ACHN (cell line): ENCODE measurements around the gene ABCG1.

Experiments used
- DNase-seq: peaks from one replicate; pipeline ENCODE4 v3.0.0-alpha.2; 2015
- in situ Hi-C: cut with HindIII; loops from 2 replicates; pipeline ENCODE4 v1.10.0; 2017; ENCODE audit warnings: low sequenced_read_pairs, low pct_ligation_motif_present, low pct_unique_long_range_greater_than_20kb

ABCG1 gene

DNA sequence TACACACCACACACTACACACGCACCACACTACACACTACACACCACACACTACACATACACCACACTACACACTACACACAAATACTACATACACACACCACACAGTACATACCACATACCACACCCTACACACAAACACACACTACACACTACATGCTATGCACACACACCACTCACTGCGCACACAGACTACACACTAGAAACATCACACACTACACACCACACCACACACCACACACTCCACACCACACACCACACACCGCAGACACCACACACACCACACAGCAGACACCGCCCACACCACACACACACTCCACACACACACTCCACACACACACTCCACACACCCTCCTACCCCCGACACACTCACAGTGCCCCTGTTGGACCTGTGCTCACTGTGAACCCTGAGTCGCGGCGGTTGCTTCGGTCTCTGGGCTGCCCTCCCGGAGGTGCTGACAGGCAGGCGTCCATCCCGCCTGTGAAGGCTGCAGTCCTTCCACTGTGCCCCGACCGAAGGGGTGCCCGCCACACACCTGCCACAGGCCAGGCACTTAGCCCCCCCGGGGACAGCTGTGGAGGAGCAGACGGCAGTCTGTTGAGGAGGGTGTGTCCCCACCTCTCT is 74.8 kb downstream of the ABCG1 start:
- DNase-seq, result no peak
- in situ Hi-C loops, result no loop called here

DNA sequence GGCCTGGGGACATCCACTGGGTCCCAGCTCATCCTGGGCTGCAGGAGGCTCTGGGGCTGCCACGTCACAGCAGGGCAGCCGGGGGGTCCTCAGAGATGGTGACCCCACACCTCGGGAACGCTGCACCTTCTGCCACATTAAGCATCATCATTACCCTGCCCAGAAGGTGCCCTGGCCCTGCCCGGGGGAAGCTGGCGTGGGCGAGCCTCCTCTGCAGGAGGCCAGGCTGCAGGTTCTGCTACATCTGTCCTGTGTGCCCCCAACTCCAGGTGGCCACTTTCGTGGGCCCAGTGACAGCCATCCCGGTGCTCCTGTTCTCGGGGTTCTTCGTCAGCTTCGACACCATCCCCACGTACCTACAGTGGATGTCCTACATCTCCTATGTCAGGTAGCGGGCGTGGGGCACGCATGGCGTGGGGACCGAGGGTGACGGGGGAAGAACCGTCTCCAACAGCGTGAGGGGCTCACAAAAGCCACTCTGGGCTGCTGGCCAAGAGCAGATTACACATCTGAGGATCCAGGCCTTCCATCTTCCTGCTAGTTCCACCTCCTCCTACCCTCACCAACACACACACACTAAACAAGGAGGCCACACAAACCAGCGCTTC is 75.4 kb downstream of the ABCG1 start:
- no peak for DNase-seq
- in situ Hi-C loops, result no loop called here

DNA sequence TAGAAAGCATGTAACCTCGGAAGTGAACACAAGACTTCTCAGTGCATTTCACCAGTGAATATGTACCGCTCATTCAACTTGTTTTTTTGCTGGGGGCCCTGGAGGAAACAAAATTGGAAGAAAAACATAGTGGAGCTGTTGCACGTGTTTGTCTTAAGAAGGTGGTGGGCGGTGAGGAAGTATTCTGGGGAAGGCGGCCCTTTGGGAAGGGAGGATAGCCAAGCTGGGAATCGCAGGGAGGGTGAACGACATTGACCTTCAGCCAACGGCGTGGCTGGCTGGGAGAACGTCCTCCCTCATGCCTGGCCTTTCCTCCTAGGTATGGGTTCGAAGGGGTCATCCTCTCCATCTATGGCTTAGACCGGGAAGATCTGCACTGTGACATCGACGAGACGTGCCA is 76.9 kb downstream of the ABCG1 start:
- no peak for DNase-seq
- in situ Hi-C loops, result no loop called here

DNA sequence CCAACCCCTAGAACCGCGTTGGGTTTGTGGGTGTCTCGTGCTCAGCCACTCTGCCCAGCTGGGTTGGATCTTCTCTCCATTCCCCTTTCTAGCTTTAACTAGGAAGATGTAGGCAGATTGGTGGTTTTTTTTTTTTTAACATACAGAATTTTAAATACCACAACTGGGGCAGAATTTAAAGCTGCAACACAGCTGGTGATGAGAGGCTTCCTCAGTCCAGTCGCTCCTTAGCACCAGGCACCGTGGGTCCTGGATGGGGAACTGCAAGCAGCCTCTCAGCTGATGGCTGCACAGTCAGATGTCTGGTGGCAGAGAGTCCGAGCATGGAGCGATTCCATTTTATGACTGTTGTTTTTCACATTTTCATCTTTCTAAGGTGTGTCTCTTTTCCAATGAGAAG is 77.6 kb downstream of the ABCG1 start:
- in situ Hi-C loops, result no loop called here
- no peak for DNase-seq

DNA sequence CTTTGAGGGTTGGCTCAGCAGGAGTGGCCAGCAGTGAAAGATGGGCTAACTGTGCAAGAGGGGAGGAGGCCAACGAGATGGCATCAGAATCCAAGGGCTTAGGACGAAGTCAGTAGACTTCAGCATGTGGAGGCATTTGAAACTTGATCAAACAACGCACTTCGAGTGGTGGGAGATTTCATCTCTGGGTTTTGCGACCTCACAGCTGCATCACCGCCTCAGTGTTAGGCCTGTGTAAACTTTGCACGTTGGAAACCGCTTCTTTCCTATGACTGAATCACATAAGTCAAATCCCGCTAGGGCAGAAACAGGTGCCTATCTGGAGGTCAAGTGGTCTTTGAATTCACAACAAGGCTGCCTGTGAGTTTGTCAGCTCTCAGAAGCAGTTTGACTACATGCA is 78.4 kb downstream of the ABCG1 start:
- in situ Hi-C loops, result no loop called here
- DNase-seq, result no peak

DNA sequence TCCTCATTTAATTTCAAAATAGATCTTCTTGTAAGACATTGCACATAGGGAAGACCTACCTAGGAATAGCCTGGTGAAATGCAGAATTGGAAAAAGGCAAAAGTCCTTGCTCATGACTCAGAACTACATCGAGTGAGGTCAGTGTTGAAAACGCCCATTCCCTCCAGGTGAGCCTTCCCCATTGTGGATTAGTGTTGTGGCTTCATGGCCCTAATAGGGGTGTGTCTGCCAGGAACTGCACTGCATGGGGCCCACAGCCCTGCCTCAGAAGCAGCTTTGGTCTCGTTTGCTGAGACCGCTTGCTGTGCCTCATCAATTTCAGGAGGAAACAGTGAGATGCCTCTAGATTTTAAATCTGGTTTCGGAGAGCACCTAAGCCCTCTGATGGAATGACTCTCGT is 79.3 kb downstream of the ABCG1 start:
- no peak for DNase-seq
- in situ Hi-C loops, result no loop called here

DNA sequence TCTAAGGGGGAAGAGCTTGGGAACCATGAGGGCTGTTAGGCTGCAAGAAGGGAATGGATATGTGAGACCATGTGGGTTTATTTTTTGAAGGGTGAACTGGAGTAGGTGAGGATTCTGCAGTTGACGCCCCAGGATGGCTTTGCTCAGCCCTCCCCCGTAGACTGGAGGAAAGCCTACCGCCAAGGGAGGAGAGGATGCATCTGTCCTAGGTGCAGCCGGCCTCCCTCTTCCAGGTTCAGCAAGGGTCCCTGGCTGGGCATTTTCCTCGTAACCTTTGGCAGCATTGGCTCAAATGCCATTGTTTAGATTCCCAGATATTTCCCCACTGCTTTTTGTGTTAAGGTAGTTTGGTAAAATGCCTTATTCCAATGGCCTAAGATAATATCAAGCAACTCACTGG is 79.7 kb downstream of the ABCG1 start:
- in situ Hi-C loops, result no loop called here
- no peak for DNase-seq

DNA sequence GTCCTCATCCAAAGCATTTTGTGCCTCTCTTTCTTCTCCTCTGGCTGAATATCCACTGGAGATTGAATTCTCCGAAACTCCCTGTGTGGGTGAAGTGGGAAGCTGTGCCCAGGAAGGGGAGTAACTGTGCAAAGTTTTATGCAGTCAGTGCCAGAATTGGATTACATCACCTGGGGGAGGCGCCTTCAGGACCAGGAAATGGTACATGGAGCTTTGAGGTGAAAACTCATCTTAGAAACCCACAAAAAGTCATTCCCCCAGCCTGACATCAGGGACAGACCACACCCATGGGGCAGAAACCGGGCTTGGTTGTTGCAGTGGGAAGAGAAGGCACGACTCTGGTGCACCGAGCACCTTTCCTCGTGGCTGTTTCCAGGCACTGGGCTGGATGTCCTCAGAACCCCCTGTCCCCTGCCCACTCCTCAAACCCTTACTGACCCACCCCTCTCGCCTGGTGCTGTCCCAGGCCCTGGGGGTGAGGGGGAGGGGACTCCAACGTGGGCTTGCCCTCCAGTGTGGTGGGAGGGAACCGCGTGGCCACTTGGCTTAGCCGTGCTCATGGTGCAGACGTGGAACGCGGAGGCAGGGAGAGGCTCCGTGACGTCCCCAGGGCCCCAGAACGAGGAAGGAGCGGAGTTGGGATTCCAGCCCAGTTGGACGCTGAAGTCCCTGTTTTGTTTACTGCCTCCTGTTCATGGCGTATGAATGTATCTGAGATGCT is 80.5 kb downstream of the ABCG1 start:
- in situ Hi-C loops, result no loop called here
- DNase-seq, result no peak

DNA sequence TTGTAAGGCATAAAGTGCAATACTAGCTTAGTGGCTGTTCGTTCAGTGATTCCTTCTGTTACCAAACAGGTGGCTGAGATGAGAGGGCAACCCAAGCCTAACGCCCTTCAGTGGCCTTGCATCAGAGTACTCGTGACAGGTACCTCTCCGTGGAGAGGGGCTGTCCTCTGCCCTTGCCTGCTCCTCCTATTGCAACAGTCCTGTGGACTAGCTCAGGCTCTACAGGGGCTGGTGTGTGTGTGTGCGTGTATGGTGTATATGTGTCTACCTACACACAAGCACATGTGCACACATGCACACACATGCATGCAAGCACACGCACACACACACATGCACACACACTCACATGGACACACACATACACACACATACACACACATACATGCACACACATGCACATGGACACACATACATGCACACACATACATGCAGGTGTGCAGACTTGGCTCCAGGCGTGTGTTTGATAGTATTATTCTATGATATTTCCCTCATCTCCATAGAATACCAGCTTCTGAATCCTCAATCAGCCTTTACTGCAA is 81.2 kb downstream of the ABCG1 start:
- DNase-seq, result no peak
- in situ Hi-C loops, result no loop called here

DNA sequence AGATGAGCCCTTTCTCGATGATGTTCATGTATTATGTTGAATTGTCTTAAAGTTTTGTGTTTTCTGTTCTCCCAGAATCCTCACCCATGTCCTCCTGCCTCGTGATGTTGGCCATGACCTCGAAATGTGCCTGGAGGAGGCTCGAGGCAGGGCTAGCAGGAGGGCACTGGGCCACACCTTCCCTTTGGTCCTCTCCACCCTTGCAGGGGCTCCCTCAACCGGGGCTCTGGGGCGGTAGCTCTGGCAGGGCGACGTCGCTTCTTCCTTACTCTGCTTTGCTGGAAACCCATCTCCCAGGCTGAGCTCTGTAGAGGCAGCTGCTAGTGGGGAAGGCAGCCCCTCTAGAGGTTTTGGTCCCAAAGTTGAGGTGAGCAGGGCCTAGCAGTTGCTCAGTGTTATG is 82.0 kb downstream of the ABCG1 start:
- in situ Hi-C loops, result no loop called here
- DNase-seq, result no peak

DNA sequence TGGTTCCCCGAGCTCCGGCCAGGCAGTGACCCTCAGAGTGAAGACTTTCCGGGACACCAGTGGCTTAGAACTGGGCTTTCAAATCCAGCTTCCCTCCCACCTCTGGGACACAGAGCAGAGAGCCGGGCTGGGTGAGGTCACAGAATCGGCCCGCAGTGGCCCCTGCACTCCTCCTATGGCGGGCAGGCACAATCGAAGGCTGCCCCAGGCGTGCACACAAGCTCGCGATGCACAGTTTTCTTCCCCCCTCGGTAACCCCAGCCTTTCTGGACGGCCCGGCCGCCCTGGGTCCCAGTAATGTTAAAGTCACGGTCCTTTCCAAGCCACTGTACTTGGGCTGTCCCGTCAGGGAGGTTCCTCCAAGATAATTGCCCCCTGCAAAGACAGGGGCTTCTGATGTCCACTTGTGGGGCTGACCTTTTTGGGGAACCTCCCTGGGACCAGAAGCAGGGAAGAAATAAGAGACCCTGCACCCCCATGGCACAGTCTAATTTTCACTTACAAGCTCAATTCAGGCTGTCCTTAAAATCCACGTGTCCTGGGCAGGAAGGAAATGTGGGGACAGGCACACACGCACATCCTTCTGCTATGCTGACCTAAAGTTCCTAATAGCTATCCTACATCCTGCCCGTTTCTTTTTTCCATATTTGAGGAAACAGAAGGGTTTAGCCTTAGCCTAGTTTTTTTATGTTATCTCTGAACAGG is 82.6 kb downstream of the ABCG1 start:
- no peak for DNase-seq
- in situ Hi-C loops, result no loop called here

DNA sequence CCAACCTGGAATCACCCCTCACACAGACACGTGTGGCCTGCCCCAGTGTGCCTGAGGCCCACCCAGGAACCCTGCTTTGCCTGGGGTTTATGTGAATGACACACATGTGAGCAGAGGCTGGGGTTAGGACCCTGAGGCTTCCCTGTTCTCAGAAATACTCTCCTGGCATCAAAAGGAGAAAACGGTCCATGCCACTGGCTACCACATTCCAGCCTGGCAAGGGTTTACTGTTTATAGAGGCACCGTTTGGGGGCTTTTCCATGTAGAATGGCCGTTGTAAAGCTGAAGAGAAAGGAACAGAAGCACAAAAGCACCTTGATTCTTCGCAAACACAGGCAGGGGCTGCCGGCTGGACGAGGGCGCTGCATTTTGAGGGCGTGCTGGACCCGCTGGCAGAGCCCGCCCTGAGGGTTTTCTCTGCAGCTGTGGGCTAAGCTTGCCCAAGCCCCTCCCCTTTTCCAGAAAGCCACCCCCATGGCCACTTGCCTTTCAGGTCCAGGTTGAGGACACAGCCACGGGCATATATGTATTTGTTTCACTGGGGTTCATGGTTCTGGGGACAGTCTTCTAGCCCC is 83.2 kb downstream of the ABCG1 start:
- DNase-seq, result no peak
- in situ Hi-C loops, result no loop called here

DNA sequence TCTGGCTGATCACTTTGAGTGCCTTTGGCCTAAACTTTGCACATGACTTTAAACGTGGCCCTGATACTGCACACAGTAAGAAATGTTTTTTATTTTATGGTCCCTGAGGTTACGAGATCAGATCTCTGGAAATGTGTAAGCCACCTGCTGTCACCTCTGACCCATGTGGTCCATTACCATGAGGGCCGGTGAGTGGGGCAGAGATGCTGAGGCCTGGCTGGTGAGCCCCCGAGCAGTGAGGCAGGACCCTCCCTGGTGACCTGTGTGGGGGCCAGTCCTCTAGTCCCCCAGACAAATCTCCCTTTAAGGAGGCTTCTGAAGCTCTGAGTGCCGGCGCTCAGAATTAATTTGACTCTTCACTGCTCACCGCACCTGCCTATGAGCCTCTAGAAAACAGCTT is 83.9 kb downstream of the ABCG1 start:
- DNase-seq, result no peak
- in situ Hi-C loops, result no loop called here

DNA sequence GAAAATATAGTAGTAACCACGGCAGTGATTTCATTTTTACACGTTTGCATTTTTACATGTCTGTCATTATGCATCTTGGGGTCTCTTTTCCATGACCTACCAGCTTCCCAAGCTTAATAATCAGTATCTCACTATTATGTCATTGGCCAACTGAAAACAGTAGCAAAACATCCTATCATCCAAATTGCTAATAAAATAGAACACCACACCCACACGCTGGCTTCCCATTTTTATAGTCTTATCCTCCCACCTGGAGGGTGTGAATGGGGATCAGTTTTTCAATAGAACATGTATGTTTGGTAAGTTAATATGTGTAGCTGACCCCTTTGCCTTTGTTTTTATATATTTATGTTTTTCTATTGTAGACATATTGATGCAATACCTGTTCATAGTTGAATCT is 84.5 kb downstream of the ABCG1 start:
- in situ Hi-C loops, result no loop called here
- DNase-seq, result no peak

DNA sequence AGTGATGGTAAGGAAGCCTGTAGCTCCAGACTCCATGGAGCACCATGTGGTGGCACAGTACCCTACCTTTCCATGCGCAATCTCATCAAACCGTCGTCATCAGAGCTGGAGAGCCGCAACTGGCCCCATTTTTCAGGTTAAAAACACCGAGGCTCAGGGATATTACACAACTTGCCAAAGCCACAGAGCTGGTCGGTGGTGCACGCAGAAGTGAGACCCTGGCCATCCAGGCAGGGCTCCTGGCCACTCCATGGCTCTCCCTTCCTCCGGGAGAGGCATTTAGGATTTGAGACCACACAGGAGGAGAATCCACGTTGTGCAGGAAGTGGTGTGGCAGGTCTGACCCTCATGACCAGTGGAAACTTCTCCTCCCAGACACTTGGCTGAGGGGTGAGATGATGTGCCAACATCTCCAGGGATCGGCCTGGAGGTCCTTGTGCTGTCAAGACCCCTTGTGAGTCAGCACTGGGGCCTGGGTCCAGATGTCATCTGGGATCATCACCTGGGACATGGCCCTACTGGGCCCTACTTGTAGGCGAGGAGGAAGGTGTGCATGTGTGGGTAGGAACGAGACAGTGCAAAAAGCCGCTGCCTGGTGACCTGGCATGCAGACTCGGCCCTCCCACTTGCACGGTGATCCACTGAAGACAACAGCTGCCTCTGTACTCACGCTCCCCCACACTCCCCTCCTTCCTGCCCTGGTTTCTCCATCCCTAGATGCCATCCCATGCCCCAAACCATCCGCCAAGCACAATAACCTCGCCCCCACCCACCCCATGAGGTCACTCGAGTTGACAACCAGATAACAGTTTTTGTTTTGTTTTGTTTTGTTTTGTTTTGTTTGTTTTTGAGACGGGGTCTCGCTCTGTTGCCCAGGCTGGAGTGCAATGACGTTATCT is 85.9 kb downstream of the ABCG1 start:
- no peak for DNase-seq
- in situ Hi-C loops, result no loop called here

DNA sequence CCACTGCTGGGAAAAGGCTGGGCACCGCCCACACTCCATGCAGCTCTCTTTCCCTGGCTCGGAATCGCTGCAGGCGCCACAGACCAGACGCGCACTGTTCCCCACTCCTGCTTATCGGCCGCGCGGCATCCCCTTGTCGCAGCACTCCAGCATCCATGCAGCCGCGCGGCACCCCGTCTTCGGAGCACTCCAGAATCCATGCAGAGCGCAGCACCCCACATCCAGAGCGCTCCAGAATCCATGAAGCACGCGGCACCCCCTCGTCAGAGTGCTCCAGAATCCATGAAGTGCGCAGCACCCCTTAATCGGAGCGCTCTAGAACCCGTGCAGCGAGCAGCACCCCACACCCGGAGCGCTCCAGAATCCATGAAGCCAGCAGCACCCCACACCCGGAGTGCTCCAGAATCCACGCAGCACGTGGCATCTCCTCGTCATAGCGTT is 86.8 kb downstream of the ABCG1 start:
- no peak for DNase-seq
- in situ Hi-C loops, result no loop called here

DNA sequence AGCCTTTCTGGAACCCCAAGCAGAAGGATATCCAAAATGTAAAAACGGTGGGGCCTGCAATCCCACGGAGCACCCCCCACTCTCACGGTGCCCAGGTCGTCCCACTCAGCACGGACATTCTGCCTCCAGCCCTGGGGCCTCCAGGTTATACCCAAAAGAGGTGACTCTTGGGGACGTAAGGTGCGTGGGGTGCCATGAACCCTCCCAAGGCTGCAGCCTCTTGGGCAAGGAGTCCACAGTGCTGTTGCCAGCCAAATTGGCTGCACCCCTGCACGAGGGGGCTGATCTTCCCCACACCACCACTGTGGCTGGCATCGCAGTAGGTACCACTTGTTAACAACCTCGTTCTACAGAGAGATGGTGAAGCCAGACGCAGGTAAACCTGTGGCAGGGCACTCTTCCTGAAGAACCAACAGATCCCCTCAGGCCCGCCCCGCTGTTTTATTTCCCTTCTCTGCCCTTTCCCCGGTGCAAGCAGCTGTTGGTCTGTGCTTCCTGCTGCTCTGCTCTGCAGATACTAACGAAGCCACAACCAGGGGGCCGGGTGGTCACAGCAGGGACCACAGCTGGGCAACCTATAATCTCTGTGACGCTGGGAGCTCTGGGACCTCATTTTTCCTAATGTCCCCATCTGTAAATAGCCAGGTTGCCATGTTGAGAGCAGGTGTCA is 87.6 kb downstream of the ABCG1 start:
- in situ Hi-C loops, result no loop called here
- DNase-seq, result no peak

DNA sequence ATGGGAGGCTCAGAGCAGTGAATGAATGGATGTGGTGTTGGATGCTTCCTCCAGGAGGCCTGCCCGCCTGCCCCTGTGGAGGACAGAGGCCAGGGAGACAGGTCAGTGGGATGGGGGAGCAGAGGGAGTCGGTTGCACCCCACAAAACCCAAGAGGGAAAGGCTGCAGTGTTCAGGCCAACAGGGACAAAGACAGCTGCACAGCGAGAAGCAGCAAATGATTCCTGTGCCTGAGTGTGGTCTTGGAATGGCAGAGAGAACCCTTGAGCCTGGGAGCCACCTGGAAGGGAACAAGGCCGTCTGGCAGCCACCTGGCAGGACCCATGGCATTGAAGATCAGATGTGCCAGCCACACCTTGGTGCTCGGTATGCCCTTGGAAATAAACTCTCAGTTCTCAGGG is 88.2 kb downstream of the ABCG1 start:
- DNase-seq, result no peak
- in situ Hi-C loops, result no loop called here
